Gastrocnemius medialis (tissue), 4 donors: ENCODE results near the gene LCNL1.

Experiments
- CTCF ChIP-seq, 5 experiments: fragments of 450-650 bp in 3 of 5; fragments of 200-600 bp in 2 of 5; sonication (generic) in 2 of 5; IDR thresholded peaks in 4 of 5; conservative IDR thresholded peaks in 1 of 5; 1 replicate in 4 of 5; 2 replicates in 1 of 5; pipeline ENCODE4 v1.5.1; 2016 to 2019; ENCODE audit warnings: antibody characterized with exemption in 5 of 5, mild to moderate bottlenecking in 3 of 5, moderate library complexity in 3 of 5
- POLR2A ChIP-seq, 2 donors: fragments of 450-650 bp; IDR thresholded peaks; one replicate each; pipeline ENCODE4 v1.6.1; 2017; ENCODE audit warnings: antibody characterized with exemption in 2 of 2, mild to moderate bottlenecking in 2 of 2, moderate library complexity in 2 of 2

DNA sequence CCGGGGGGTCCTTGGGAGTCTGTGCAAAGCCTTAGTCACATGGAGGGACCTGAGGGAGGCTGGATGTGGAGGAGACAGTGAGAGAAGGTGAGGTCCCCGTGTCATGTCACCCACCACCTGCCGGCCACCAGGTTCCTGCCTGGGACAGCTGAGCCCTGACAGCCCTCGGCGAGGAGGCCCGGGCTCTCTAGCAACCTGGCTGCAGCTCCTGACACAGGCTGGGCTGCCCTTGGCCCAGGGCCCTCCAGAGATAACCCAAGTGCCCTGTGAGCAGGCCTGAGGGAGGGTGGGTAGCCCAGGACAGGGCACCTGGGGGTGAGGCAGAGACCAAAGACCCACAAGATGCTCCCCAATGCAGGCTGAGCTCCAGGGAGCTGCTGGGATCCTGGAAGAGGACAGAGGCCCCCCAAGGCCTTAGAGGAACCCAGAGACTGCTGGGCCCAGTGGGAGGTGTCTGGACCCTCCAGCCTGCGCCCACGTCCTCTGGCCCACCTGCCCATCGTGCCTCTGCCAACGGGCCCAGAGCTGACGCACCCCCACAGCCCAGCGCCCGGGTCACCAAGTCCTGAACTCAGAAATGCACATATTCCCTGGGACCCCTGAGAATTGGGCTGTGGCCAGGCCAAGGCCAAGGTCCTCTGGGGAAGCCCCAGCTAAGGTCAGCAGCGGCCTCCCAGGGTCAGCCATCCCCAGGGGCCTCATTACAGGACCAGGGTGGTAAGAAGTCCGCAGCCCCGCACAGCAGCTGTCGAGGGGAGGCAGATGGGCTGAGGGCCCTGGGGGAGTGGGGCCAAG lies 14.3 kb upstream of the LCNL1 start:
- TF ChIP-seq CTCF (IDR thresholded peaks at IDR 0.05 in 4 of 5, conservative IDR thresholded peaks at IDR 0.05 in 1 of 5) (no peak), POLR2A (IDR thresholded peaks at IDR 0.05) (no peak)
